GM23248 (cell line): ENCODE measurements around the gene FBXW4. TPM values are rescaled to one million over a fixed set of nuclear protein-coding genes. Genes with fewer than 3 reads are reported as not detected.

Experiments used
- DNase-seq: peaks from one replicate; pipeline ENCODE4 v3.0.0-alpha.2; 2015
- H2AFZ ChIP-seq: fragments of 200-600 bp; sonication (generic); 2 replicates; pipeline ENCODE4 v1.6.1; 2016; ENCODE audit warnings: antibody characterized with exemption
- H3F3A ChIP-seq: fragments of 200-600 bp; sonication (generic); 2 replicates; pipeline ENCODE4 v1.6.1; 2016; ENCODE audit warnings: mild to moderate bottlenecking, antibody characterized with exemption, mixed run types; ENCODE audit not compliant: insufficient read depth
- H3K27ac ChIP-seq: fragments of 200-600 bp; sonication (generic); 2 replicates; pipeline ENCODE4 v1.5.1; 2016; ENCODE audit warnings: mild to moderate bottlenecking
- H3K27me3 ChIP-seq: fragments of 200-600 bp; sonication (generic); replicated peaks from 2 replicates; pipeline ENCODE4 v1.6.1; 2016; ENCODE audit warnings: mild to moderate bottlenecking; ENCODE audit not compliant: insufficient read depth
- H3K36me3 ChIP-seq: fragments of 200-600 bp; sonication (generic); 2 replicates; pipeline ENCODE4 v1.6.1; 2016; ENCODE audit warnings: low read depth, mild to moderate bottlenecking
- H3K4me1 ChIP-seq: fragments of 200-600 bp; sonication (generic); 2 replicates; pipeline ENCODE4 v1.6.1; 2016; ENCODE audit warnings: mild to moderate bottlenecking; ENCODE audit not compliant: insufficient read depth
- H3K4me2 ChIP-seq: fragments of 200-600 bp; sonication (generic); one replicate; pipeline ENCODE4 v1.6.1; 2016; ENCODE audit warnings: mild to moderate bottlenecking; ENCODE audit not compliant: unreplicated experiment
- H3K4me3 ChIP-seq: fragments of 200-600 bp; sonication (generic); 2 replicates; pipeline ENCODE4 v1.5.1; 2016; ENCODE audit warnings: mild to moderate bottlenecking
- H3K79me2 ChIP-seq: fragments of 200-600 bp; sonication (generic); 2 replicates; pipeline ENCODE4 v1.6.1; 2016; ENCODE audit warnings: mild to moderate bottlenecking; ENCODE audit not compliant: insufficient read depth
- H3K9ac ChIP-seq: fragments of 200-600 bp; sonication (generic); 2 replicates; pipeline ENCODE4 v1.6.1; 2016; ENCODE audit warnings: mild to moderate bottlenecking
- H3K9me2 ChIP-seq: fragments of 200-600 bp; sonication (generic); 2 replicates; pipeline ENCODE4 v1.6.1; 2016; ENCODE audit warnings: mixed run types, mild to moderate bottlenecking, moderate library complexity; ENCODE audit not compliant: insufficient read depth
- H3K9me3 ChIP-seq: fragments of 200-600 bp; sonication (generic); one replicate; pipeline ENCODE4 v1.6.1; 2017; ENCODE audit warnings: low read depth
- H4K20me1 ChIP-seq: fragments of 200-600 bp; sonication (generic); 2 replicates; pipeline ENCODE4 v1.6.0; 2016; ENCODE audit not compliant: insufficient read depth
- EZH2 ChIP-seq: fragments of 200-600 bp; sonication (generic); IDR thresholded peaks from 2 replicates; pipeline ENCODE4 v1.6.1; 2018; ENCODE audit warnings: antibody characterized with exemption, mild to moderate bottlenecking; ENCODE audit not compliant: insufficient read depth, poor library complexity, severe bottlenecking
- EZH2phosphoT487 ChIP-seq: fragments of 200-600 bp; sonication (generic); IDR thresholded peaks from 2 replicates; pipeline ENCODE4 v1.6.1; 2018; ENCODE audit warnings: antibody characterized with exemption, moderate library complexity, mild to moderate bottlenecking, low read depth; ENCODE audit not compliant: insufficient read depth
- WGBS, 2 experiments: methylation state at CpG; one replicate each; pipeline ENCODE4 v1.1.6; 2015 to 2017; ENCODE audit warnings: low lambda C conversion rate in 2 of 2, low coverage in 1 of 2; ENCODE audit errors: missing lambda C conversion rate in 2 of 2; 5-methylcytosine and 5-hydroxymethylcytosine counted together
- in situ Hi-C: fragments of 300-500 bp; cut with MboI; formaldehyde crosslinking; loops from 2 replicates; pipeline ENCODE4 v1.15.0; 2020
- polyA plus RNA-seq: library from polyadenylated mRNA; unstranded; fragments of >200 nt; fragmentation: Nextera tagmentation; extraction: Ambion mirVana; gene quantifications from 2 replicates; pipeline ENCODE4 v1.2.1, GENCODE V29; 2016
- total RNA-seq: library from RNA; depleted of rRNA; stranded (reverse); fragments of >200 nt; shearing (Covaris generic); gene quantifications from 2 replicates; pipeline ENCODE4 v1.2.3, GENCODE V29; 2014

FBXW4 gene
- total and polyA plus RNA-seq, 2 experiments from 2014 or later: 4.6 to 18.7 TPM

- no peaks in the 10 kb centered on the region for H4K20me1 ChIP-seq
- no peak overlapping the region for H3K27ac ChIP-seq
- no peak overlapping the region for H3K4me3 ChIP-seq
- no peak overlapping the region for H3K4me2 ChIP-seq
- H3K9ac ChIP-seq: no peak overlapping the region
- H3K27me3 ChIP-seq: peaks cover 30% of the 10 kb centered on the region
- no peaks in the 10 kb centered on the region for H3K9me2 ChIP-seq
- no peaks in the 10 kb centered on the region for H3K79me2 ChIP-seq
- H3K9me3 ChIP-seq: no peaks in the 10 kb centered on the region
- H3F3A ChIP-seq: no peaks in the 10 kb centered on the region
- no peaks in the 10 kb centered on the region for H3K4me1 ChIP-seq
- no peak for DNase-seq
- no peak overlapping the region for H2AFZ ChIP-seq
- 64 to 66% methylated on average over 5 of the region's 5 CpGs for WGBS, 2 experiments
- in situ Hi-C loops: loop anchor here (10.0 kb wide), 1 partner anchor 351 kb away; no protein-coding TSS in a partner anchor
- no peaks in the 10 kb centered on the region for H3K36me3 ChIP-seq
- no peak for TF ChIP-seq EZH2
- no peak for TF ChIP-seq EZH2phosphoT487
Observed at GRCh38 chr10:101565370-101565900, 129.5 kb downstream of the FBXW4 start.

DNA sequence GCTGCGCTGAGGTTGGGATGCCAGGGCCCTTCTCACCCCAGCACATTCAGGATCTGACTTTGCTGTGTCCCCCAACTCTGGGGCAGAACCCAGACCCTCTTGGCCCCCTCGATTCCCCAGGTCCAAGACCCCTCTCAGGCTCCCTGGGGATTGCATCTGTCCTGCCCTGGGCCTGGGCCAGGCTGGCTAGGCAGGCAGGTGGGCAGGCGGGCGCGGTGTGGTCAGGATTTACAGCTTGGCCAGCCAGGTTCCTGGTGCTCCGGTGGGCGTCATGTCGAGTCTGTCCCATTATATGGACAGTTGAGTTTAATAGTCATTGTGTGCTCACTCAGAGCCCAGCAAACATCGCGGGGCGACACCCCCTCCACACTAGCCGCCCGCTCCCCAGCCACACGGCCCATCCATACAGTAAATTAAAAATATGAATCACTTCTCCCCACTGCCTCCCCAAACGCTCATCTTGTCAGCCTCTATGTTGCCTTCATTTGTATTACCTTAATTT, 130.4 kb downstream of the FBXW4 start:
- Histone ChIP-seq H3K27me3 (peaks cover 27% of the 10 kb centered on the region), H2AFZ (no peak overlapping the region), H3K4me3 (no peak overlapping the region), H3K9me3 (no peaks in the 10 kb centered on the region), H3K36me3 (no peaks in the 10 kb centered on the region), H3K4me2 (no peak overlapping the region), H3K4me1 (no peaks in the 10 kb centered on the region), H3K9ac (no peak overlapping the region), H3K27ac (no peak overlapping the region), H3K9me2 (no peaks in the 10 kb centered on the region), H3K79me2 (no peaks in the 10 kb centered on the region), H3F3A (no peaks in the 10 kb centered on the region), H4K20me1 (no peaks in the 10 kb centered on the region)
- 70 to 74% methylated on average over 15 of the region's 15 CpGs for WGBS, 2 experiments
- in situ Hi-C loops: loop anchor here (10.0 kb wide), 1 partner anchor 350 kb away; no protein-coding TSS in a partner anchor
- DNase-seq: no peak
- TF ChIP-seq EZH2phosphoT487: no peak
- TF ChIP-seq EZH2: no peak

DNA sequence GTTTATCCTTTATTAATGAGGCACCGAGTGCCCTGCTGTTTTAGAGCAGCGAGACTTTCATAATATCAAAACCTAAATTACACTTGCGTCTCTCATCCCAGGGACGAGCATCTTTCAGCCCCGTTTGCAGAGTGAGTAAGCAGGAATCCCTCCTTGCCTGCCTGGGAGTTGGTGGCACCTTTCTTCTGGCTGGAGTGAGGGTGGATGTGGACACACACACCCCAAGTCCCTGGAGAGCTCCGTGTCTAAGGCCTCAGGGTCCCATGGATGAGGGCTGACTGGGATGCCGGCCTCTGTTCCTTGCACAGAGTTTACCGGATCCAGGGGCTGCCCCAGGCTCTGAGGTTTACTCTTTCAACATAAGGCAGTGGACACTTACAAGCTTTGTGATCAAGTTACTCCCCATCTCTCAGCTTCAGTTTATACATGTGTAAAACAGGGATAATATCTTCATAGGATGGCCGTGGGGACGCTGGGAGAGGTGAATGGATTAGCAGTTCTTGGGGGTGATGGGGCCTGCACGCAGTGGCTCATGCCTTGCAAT, 131.4 kb downstream of the FBXW4 start:
- Histone ChIP-seq H3K4me2 (no peak overlapping the region), H3K9me3 (no peaks in the 10 kb centered on the region), H3K9ac (no peak overlapping the region), H2AFZ (no peak overlapping the region), H3K27me3 (peaks cover 22% of the 10 kb centered on the region), H3F3A (no peaks in the 10 kb centered on the region), H3K36me3 (no peaks in the 10 kb centered on the region), H3K9me2 (no peaks in the 10 kb centered on the region), H3K79me2 (no peaks in the 10 kb centered on the region), H3K27ac (no peak overlapping the region), H4K20me1 (no peaks in the 10 kb centered on the region), H3K4me1 (no peaks in the 10 kb centered on the region), H3K4me3 (no peak overlapping the region)
- DNase-seq: no peak
- WGBS, 2 experiments: 63 to 75% methylated on average over 11 of the region's 11 CpGs
- TF ChIP-seq EZH2: no peak
- TF ChIP-seq EZH2phosphoT487: no peak
- in situ Hi-C loops: loop anchor here (10.0 kb wide), 1 partner anchor 349 kb away; no protein-coding TSS in a partner anchor

DNA sequence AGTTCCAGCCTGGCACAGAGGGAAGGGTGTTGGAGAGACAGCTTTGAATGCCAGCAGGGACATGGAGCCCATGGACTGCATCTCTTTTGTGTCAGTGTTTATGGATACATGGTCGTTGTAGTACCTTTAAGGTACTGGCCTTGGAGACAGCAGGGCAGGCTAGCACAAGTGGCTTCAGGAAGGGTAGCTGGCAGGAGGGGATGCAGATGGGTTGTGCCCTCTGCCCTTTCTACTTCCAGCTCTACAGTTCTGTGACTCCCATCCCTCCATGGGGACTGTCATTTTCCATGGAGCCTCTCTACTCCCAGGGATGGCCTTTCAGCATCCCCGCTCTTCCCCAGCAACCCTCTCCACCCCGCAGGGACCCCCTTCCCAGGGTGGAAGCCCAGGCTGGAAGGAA, 132.0 kb downstream of the FBXW4 start:
- DNase-seq: no peak
- Histone ChIP-seq H2AFZ (no peak overlapping the region), H4K20me1 (no peaks in the 10 kb centered on the region), H3K4me2 (no peak overlapping the region), H3K9ac (no peak overlapping the region), H3K9me2 (no peaks in the 10 kb centered on the region), H3K27ac (no peak overlapping the region), H3F3A (no peaks in the 10 kb centered on the region), H3K4me3 (no peak overlapping the region), H3K4me1 (no peaks in the 10 kb centered on the region; the same call in 1 of the 2 replicates), H3K36me3 (no peaks in the 10 kb centered on the region), H3K9me3 (no peaks in the 10 kb centered on the region), H3K27me3 (peaks cover 22% of the 10 kb centered on the region), H3K79me2 (no peaks in the 10 kb centered on the region)
- 54 to 63% methylated on average over 3 of the region's 3 CpGs for WGBS, 2 experiments
- in situ Hi-C loops: loop anchor here (10.0 kb wide), 1 partner anchor 348 kb away; no protein-coding TSS in a partner anchor
- TF ChIP-seq EZH2: no peak
